Testis (tissue), 3 donors: ENCODE data around the gene TAF6. TPM values are rescaled to one million over a fixed set of nuclear protein-coding genes. Genes with fewer than 3 reads are reported as not detected.

ENCODE experiments used
- DNase-seq: peaks from one replicate; pipeline ENCODE4 v3.0.0-alpha.2; 2019
- H3K27ac ChIP-seq, 2 donors: fragments of 200-600 bp; sonication (generic); one replicate each; pipeline ENCODE4 v1.5.1; 2019
- H3K27me3 ChIP-seq: fragments of 200-600 bp; sonication (generic); one replicate; pipeline ENCODE4 v1.5.1; 2019
- H3K36me3 ChIP-seq: fragments of 200-600 bp; sonication (generic); one replicate; pipeline ENCODE4 v1.5.1; 2017; ENCODE audit warnings: low read depth; ENCODE audit errors: missing control alignments
- H3K4me1 ChIP-seq: fragments of 200-600 bp; sonication (generic); one replicate; pipeline ENCODE4 v1.5.1; 2019
- H3K4me3 ChIP-seq, 2 donors: fragments of 200-600 bp; sonication (generic); one replicate each; pipeline ENCODE4 v1.5.1; 2017 to 2019
- H3K9me3 ChIP-seq: fragments of 200-600 bp; sonication (generic); one replicate; pipeline ENCODE4 v1.5.1; 2017
- POLR2A ChIP-seq: fragments of 450-650 bp; IDR thresholded peaks from one replicate; pipeline ENCODE4 v1.6.1; 2017; ENCODE audit warnings: antibody characterized with exemption, mild to moderate bottlenecking, moderate library complexity
- WGBS, 2 donors: methylation state at CpG; one replicate each; pipeline ENCODE4 v1.1.5; 2018; 5-methylcytosine and 5-hydroxymethylcytosine counted together
- intact Hi-C: fragments of 100-400 bp; cut with DNase I; formaldehyde crosslinking; loops from one replicate; pipeline ENCODE4 v1.15.1; 2023; ENCODE audit warnings: low total_unique reads
- polyA plus RNA-seq: library from polyadenylated mRNA; stranded (reverse); fragments of 350-450 nt; fragmentation: Illumina TruSeq; extraction: RNeasy Lipid Tissue Mini Kit (QIAGEN cat#74804); gene quantifications from one replicate; pipeline ENCODE4 v1.2.3, GENCODE V29; 2014; ENCODE audit warnings: low read depth, low replicate concordance; ENCODE audit not compliant: insufficient read depth
- total RNA-seq, 2 donors: library from RNA; depleted of rRNA; stranded (reverse); fragments of >200 nt; gene quantifications; one replicate each; pipeline ENCODE4 v1.2.3, GENCODE V29; 2016
- TF ChIP-seq, protein P1 (sequence below), 3 experiments: fragments of 450-650 bp in 2 of 3; fragments of 200-600 bp in 1 of 3; sonication (generic) in 1 of 3; IDR thresholded peaks; one replicate each; pipeline ENCODE4 v1.5.1; 2016 to 2019; ENCODE audit warnings: antibody characterized with exemption in 3 of 3, mild to moderate bottlenecking in 2 of 3, moderate library complexity in 1 of 3

TAF6 gene
- total and polyA plus RNA-seq, 3 donors from 2014 or later, result 95.4 to 108 (median 99.1) TPM

DNA sequence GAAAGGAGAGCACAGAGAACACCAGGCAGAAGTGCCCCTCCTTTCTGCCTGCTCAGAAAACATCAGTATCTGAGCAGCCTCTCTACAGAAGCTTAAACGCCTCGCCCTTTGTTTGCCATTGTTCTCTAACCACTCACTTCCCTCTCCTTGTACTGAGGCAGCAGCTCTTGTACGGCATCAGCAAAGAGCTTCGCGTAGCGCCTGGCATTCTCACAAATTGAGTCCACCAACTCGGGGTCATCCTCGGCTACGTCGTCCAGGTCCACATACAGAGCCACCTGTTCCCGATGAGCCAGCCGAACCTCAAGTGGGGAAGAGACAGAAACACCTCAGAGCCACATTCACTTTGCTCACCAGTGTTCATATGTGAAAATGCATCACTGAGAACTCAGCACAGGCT lies 19.7 kb downstream of the TAF6 start:
- no peak overlapping the region for H3K4me3 ChIP-seq
- DNase-seq, result no peak
- intact Hi-C loops, result no loop called here
- H3K36me3 ChIP-seq, result no peaks in the 10 kb centered on the region
- TF ChIP-seq, protein P1, sequence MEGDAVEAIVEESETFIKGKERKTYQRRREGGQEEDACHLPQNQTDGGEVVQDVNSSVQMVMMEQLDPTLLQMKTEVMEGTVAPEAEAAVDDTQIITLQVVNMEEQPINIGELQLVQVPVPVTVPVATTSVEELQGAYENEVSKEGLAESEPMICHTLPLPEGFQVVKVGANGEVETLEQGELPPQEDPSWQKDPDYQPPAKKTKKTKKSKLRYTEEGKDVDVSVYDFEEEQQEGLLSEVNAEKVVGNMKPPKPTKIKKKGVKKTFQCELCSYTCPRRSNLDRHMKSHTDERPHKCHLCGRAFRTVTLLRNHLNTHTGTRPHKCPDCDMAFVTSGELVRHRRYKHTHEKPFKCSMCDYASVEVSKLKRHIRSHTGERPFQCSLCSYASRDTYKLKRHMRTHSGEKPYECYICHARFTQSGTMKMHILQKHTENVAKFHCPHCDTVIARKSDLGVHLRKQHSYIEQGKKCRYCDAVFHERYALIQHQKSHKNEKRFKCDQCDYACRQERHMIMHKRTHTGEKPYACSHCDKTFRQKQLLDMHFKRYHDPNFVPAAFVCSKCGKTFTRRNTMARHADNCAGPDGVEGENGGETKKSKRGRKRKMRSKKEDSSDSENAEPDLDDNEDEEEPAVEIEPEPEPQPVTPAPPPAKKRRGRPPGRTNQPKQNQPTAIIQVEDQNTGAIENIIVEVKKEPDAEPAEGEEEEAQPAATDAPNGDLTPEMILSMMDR (IDR thresholded peaks at IDR 0.05), result no peak
- no peak for TF ChIP-seq POLR2A
- 44 to 52% methylated on average over 11 to 12 of the region's 12 CpGs for WGBS, 2 donors
- H3K4me1 ChIP-seq, result no peaks in the 10 kb centered on the region
- peak overlapping the region in 1 of 2 donors; percentile 93 for H3K27ac ChIP-seq
- no peaks in the 10 kb centered on the region for H3K27me3 ChIP-seq
- H3K9me3 ChIP-seq, result no peaks in the 10 kb centered on the region

DNA sequence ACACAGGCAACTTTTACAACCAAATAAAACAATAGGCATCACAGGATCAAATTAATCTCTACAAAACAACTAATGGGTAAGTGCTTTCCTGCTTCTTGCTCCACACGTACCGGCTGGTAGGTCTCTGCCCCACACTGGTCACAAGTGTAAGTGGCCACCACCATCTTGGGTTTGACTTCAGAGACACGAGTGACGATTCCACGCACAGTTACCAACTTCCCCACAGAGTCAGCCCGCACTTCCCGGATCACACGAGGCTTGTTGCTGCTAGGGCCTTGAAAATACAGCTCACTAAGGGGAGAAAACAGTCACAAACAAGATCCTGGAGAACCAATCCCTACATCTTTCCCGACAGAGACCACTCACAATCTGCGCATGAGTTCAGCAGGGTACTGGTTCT lies 20.2 kb downstream of the TAF6 start:
- intact Hi-C loops, result no loop called here
- Histone ChIP-seq H3K4me1 (no peaks in the 10 kb centered on the region), H3K9me3 (no peaks in the 10 kb centered on the region), H3K36me3 (no peaks in the 10 kb centered on the region), H3K27ac (no peak overlapping the region), H3K27me3 (no peaks in the 10 kb centered on the region), H3K4me3 (no peak overlapping the region)
- 76 to 81% methylated on average over 10 of the region's 10 CpGs for WGBS, 2 donors
- no peak for DNase-seq
- TF ChIP-seq, protein P1 (IDR thresholded peaks at IDR 0.05), result no peak
- TF ChIP-seq POLR2A, result no peak

DNA sequence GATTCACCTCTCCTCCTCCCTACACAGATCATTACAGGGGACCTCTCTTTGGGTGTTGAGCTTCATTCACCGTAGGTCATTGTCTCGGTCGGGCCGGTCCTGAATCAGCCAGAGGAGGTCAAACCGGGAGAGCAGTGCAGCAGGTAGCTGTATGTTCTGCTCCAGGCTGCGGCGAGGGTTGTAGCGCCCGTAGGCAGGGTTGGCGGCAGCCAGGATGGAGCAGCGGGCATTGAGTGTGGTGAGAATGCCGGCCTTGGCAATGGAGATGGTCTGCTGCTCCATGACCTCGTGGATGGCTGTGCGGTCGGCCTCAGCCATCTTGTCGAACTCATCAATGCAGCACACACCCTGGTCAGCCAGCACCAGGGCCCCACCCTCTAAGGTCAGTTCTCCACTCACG lies 23.5 kb downstream of the TAF6 start:
- DNase-seq, result no peak
- peaks cover 11% of the 10 kb centered on the region for H3K4me1 ChIP-seq
- no peaks in the 10 kb centered on the region for H3K36me3 ChIP-seq
- 88 to 92% methylated on average over 8 to 17 of the region's 17 CpGs for WGBS, 2 donors
- intact Hi-C loops, result no loop called here
- no peak overlapping the region for H3K4me3 ChIP-seq
- no peaks in the 10 kb centered on the region for H3K9me3 ChIP-seq
- no peaks in the 10 kb centered on the region for H3K27me3 ChIP-seq
- TF ChIP-seq, protein P1 (IDR thresholded peaks at IDR 0.05), result no peak
- TF ChIP-seq POLR2A, result no peak
- no peak overlapping the region for H3K27ac ChIP-seq

DNA sequence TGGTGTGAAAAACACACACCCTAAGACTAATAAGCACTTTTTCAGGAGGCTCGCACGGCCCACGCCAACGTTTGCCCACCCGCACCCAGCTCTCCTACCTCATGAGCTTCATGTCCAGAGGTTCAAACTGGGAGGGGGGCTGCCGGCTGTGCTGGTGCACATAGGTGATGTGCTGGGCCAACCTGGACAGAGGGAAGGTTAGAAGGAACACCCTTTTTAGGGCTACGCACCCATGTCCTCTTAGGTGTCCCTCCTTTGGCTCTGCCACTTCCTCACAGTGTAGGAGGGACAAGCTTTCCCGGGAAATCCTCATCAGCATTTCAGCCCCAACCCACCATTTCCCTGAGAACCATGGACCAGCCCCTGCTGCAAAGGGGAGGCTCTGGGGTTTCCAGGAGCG lies 23.9 kb downstream of the TAF6 start:
- DNase-seq, result no peak
- peaks cover 11% of the 10 kb centered on the region for H3K4me1 ChIP-seq

More for the DNA sequence above, 23.9 kb downstream of the TAF6 start:
- no peak overlapping the region for H3K27ac ChIP-seq
- TF ChIP-seq, protein P1 (IDR thresholded peaks at IDR 0.05), result no peak
- no peak for TF ChIP-seq POLR2A
- no peaks in the 10 kb centered on the region for H3K27me3 ChIP-seq
- WGBS, 2 donors, result 83 to 85% methylated on average over 7 to 9 of the region's 9 CpGs
- H3K36me3 ChIP-seq, result no peaks in the 10 kb centered on the region
- no peak overlapping the region for H3K4me3 ChIP-seq
- H3K9me3 ChIP-seq, result no peaks in the 10 kb centered on the region
- intact Hi-C loops, result no loop called here
